ENCODE measurements around the gene L3MBTL1.
"Not testable (repeated sequence)": the region's sequence is repeated elsewhere in the genome, so short reads cannot be mapped to it uniquely, and the experiment has no call there.

The L3MBTL1 gene

DNA sequence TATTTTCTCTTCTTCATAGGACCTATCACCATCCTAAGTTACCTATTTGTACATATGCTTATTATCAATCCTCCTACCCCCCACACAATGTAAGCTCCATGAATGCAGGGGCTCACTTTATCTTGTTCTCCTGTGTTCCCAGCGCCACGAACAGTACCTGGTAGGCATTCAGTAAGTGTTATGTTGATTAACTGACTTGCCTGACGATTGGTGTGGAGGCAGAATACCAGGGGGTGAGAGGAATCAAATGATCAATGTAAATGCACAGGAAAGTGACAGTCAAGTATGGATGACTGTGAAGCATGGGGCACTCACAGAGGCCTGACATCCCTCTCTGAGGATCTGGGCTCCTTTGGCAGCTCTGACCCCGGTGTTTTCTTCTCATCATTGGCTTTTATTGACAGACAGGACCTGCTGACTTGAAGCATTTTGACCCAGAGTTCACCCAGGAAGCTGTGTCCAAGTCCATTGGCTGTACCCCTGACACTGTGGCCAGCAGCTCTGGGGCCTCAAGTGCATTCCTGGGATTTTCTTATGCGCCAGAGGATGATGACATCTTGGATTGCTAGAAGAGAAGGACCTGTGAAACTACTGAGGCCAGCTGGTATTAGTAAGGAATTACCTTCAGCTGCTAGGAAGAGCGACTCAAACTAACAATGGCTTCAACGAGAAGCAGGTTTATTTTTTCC, 77.1 kb downstream of the L3MBTL1 start:
- no peaks in the 10 kb centered on the region for H3K36me3 ChIP-seq (replicated peaks)
- H3K4me3 ChIP-seq = no peak overlapping the region
- no peaks in the 10 kb centered on the region for H3K27me3 ChIP-seq (ENCODE audit: low read depth)
- no peaks in the 10 kb centered on the region for H3K9me3 ChIP-seq
- no peaks in the 10 kb centered on the region for H3K4me1 ChIP-seq
- DNase-seq (ENCODE audit: low spot score in 2 of 2) = no peak
- in situ Hi-C loops (cut with MboI; ENCODE audit: low sequenced_read_pairs) = no loop called here

DNA sequence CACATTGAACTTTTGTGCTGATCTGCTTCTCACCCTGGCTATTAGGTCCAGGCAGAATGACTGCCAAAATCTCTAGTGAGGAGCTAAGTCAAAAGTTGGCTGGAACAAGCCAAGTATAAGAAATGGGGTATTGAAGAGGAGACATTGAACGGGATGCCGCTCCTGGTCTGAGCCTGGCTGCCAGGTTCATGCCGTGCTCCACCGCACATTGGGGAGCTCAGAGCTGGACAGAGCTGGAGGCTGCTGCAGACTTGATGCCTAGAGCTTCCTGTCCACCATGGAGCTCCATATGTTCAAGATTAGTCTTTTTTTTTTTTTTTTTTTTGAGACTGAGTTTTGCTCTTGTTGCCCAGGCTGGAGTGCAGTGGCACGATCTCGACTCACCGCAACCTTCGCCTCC, 79.1 kb downstream of the L3MBTL1 start:
- in situ Hi-C loops (cut with MboI; ENCODE audit: low sequenced_read_pairs) = no loop called here
- Histone ChIP-seq H3K4me3 (no peak overlapping the region), H3K4me1 (peaks cover 7% of the 10 kb centered on the region), H3K27me3 (ENCODE audit: low read depth) (no peaks in the 10 kb centered on the region), H3K9me3 (no peaks in the 10 kb centered on the region), H3K36me3 (replicated peaks) (no peaks in the 10 kb centered on the region)
- DNase-seq (ENCODE audit: low spot score in 2 of 2) = no peak

DNA sequence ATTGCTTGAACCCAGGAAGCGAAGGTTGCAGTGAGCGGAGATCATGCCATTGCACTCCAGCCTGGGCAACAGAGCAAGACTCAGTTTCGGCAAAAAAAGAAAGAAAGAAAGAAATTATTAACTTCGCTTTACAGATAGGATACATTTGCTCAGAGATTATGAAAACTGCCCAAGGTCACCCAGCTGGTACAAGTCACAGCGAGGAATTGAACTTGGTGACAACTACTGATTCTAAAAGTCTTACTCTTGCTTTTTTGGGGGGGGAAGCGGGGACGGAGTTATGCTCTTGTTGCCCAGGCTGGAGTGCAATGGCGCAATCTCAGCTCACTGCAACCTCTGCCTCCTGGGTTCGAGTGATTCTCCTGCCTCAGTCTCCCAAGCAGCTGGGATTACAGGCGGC, 81.0 kb downstream of the L3MBTL1 start:
- H3K4me1 ChIP-seq; H3K36me3 ChIP-seq (replicated peaks); in situ Hi-C loops (cut with MboI; ENCODE audit: low sequenced_read_pairs); DNase-seq (ENCODE audit: low spot score in 2 of 2); H3K4me3 ChIP-seq; H3K27me3 ChIP-seq (ENCODE audit: low read depth); H3K9me3 ChIP-seq: not testable (repeated sequence)

DNA sequence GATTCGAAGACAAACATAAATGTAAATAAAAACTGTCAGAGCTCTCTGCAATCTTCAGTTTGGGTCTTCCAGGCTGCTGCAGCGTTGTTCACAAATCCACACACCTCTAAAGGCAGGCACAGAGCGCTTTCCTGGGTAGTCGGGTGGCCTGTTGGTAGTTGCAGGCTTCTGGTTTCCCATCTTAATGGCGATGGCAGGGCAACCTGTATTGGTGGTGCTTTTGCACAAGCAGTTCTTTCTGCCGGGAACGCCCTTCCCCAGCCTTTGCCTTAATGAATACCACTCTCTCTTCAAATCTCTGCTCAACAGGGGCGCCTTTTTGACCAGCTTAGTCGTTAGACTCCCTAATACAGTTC, 82.5 kb downstream of the L3MBTL1 start:
- DNase-seq (ENCODE audit: low spot score in 2 of 2) = no peak
- Histone ChIP-seq H3K36me3 (replicated peaks) (0 out of 2 replicates have a peak, but pooled peaks cover 4% of the 10 kb centered on the region), H3K4me1 (peaks cover 8% of the 10 kb centered on the region), H3K9me3 (no peaks in the 10 kb centered on the region), H3K27me3 (ENCODE audit: low read depth) (no peaks in the 10 kb centered on the region), H3K4me3 (peak overlapping the region; percentile 85)
- in situ Hi-C loops (cut with MboI; ENCODE audit: low sequenced_read_pairs) = no loop called here

DNA sequence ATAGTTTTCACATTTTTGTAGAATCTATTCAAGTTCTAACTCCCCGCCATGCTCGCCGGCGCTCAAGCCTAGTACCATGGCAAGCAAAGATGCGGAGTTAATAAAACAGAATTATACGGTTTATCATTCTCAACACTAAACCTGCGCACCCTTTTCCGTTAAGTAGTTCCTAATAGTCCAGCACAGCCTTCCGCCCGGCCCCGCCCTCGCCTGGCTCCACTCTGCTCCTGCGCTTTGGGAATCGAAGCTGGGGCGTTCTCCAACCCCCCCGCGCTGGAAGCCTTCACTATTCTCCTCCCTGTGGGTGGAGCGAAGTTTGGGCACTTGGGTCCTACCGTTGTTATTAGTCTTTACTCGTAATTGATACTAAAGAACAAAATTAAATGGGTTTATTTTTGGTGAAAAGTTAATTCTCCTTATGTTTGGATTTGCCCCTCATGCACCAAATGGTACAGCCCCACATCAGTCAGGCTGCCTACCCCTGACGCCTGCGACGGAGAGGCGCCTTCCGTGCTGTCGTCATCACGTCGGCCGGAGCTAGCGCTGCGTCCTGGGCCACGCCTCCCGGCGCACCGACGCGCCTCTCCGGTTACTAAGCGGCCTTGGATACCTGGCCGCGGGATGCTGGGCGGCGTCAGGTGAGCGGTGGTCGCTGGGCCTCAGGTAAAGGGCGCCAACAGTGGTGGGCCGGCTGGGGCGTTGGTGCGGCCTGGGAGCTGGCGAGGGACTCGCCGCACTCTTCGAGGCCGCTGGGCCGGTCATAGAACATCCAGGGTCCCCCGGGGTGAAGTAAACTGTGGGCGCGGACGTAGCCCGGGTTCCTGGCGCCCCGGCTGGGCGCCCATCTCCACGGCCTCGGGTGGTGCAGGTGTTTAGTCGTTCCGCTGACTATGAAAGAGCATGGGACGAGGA, 83.2 kb downstream of the L3MBTL1 start, which contains the start of gene IFT52:
Gene IFT52, plus strand, starts transcription at position 546 of the 912 bp plus-strand sequence. CDS start 3,762 bp downstream, outside the sequence.
- Histone ChIP-seq H3K9me3 (no peaks in the 10 kb centered on the region), H3K4me3 (peak within 1 kb of the TSS; percentile 85), H3K27me3 (ENCODE audit: low read depth) (no peaks in the 10 kb centered on the region), H3K4me1 (peaks cover 8% of the 10 kb centered on the region), H3K36me3 (replicated peaks) (0 out of 2 replicates have a peak, but pooled peaks cover 4% of the 10 kb centered on the region)
- peak; percentile 84 to 92 for DNase-seq (ENCODE audit: low spot score in 2 of 2)
- in situ Hi-C loops (cut with MboI; ENCODE audit: low sequenced_read_pairs) = no loop called here

Data from HAP-1 (cell line).